Spleen (tissue), 7 donors: Measurements from ENCODE around the gene FADS1.

Source experiments
- CTCF ChIP-seq, 11 experiments: fragments of 200-600 bp in 7 of 11; fragments of 450-650 bp in 4 of 11; sonication (generic) in 4 of 11; IDR thresholded peaks in 8 of 11; conservative IDR thresholded peaks in 3 of 11; 1 replicate in 7 of 11; 2 replicates in 4 of 11; pipeline versions ENCODE4 v1.4.0 to v1.8.0; 2016 to 2021; ENCODE audit warnings: antibody characterized with exemption in 11 of 11, inconsistent platforms in 4 of 11, mild to moderate bottlenecking in 1 of 11
- POLR2A ChIP-seq, 3 donors: fragments of 450-650 bp; IDR thresholded peaks; one replicate each; pipeline ENCODE4 v1.5.1; 2017; ENCODE audit warnings: antibody characterized with exemption in 3 of 3, mild to moderate bottlenecking in 1 of 3
- POLR2AphosphoS5 ChIP-seq, 3 donors: sonication (generic); formaldehyde crosslinking; IDR thresholded peaks; one replicate each; pipeline ENCODE4 v1.5.1; 2017; ENCODE audit warnings: antibody characterized with exemption in 3 of 3
- donor health status: DM: no; HTN: no; CAD: no; lungs with moderate emphysema.
- donor health status: DM: no; HTN: no; CAD: no.
- donor health status: DM: no; HTN: no; CAD: no.

GRCh38 chr11:61794579-61794978 lies 22.2 kb downstream of the FADS1 start:
- TF ChIP-seq CTCF (IDR thresholded peaks at IDR 0.05 in 8 of 11, conservative IDR thresholded peaks at IDR 0.05 in 3 of 11) (no peak), POLR2AphosphoS5 (IDR thresholded peaks at IDR 0.05) (no peak), POLR2A (IDR thresholded peaks at IDR 0.05) (no peak)
